ENCODE data around the gene AQP10. TPM values are rescaled to one million over a fixed set of nuclear protein-coding genes. Genes with fewer than 3 reads are reported as not detected.
"Not testable (repeated sequence)": the region's sequence is repeated elsewhere in the genome, so short reads cannot be mapped to it uniquely, and the experiment has no call there.

The AQP10 gene
- total RNA-seq, 1 donor from 2014 or later = 0.08 TPM

- ATAC-seq (ENCODE audit: poor library complexity) (no peak), DNase-seq (no peak)
- intact Hi-C loops (cut with DNase I) = no loop called here
Observed at GRCh38 chr1:154318386-154318785, 2.5 kb upstream of the AQP10 start.

DNA sequence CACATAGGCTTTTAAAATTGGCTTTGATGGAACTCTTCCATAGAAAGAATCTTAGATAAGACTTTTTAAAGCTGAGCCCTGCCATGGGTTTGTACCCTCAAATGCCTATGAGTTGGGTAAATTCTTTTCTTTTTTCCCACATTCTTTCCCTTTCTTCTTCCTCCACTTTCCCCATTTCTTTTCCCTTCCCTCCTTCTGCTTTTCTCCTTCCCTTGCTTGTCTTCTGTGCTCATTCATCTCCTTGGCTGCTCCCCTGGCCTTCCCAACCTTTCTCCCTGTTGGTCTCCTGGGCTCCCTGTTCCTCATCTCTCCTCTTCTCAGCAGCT lies 679 bp downstream of the AQP10 start:
- intact Hi-C loops (cut with DNase I) = loop anchor here (10.0 kb wide), 1 partner anchor 47 kb away; the partner anchor contains the start of gene HAX1
- DNase-seq; ATAC-seq (ENCODE audit: poor library complexity): not testable (repeated sequence)

DNA sequence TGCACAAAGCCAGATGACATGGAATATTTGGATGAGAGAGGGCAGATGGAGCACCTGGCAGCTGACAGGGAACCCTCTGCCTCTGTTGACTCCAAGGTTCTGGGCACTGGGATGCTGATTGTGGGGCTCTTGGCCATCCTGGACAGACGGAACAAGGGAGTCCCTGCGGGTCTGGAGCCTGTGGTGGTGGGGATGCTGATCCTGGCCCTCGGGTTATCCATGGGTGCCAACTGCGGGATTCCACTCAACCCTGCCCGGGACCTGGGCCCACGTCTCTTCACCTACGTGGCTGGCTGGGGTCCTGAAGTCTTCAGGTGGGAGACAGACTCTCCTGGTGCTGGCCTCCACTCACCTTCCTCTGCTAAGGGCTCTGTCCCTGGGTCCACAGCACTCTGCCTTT lies 2.6 kb downstream of the AQP10 start:
- intact Hi-C loops (cut with DNase I) = loop anchor here (10.0 kb wide), 1 partner anchor 49 kb away; the partner anchor contains the start of gene HAX1
- DNase-seq = no peak
- no peak for ATAC-seq (ENCODE audit: poor library complexity)

GRCh38 chr1:154324241-154324640 lies 3.3 kb downstream of the AQP10 start:
- intact Hi-C loops (cut with DNase I) = loop anchor here (10.0 kb wide), 1 partner anchor 49 kb away; the partner anchor contains the start of gene HAX1
- ATAC-seq (ENCODE audit: poor library complexity) = no peak
- DNase-seq = no peak

DNA sequence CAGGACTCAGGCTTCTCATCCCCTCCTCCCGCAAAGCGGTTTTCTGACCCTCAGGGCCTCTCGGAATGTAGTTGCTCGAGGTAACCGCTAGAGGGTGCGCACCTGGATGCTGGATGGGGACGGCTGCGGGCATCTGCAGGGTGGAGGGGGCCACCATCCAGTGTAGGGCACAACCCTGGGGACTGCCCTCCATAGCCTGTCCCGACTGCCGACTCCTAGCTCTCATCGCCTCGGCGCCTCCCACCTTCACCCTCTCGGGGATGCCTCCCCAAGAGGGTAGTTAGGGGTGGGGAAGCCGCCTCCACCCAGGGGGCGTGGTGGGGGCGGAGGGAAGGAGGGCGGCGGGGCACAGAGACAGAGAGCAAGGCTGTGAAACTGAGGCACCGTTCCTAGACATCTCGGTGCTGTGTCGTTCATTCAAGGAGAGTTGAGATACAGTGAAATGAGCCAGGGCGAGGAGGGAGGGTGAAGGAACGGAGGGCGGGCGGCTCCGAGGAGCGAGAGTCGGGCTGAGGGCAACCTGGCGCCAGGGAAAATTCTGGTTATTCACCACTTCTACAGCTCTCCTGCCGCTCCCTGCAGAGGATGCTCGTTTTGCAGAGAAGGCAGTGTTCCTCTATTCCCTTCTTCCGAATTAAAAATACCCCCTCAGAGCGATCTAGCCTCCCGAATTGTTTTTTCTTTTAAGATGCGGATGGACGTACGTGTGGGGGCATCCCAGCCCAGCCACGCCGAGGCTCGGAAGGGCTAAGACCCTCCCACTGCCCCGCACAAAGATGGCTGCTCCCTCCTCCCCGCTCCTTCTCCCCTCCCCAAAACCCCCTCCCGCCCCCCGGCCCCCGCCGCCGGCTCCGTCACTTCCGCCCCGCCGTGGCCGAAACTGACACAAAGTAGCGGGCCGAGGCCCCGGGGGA lies 4.0 kb downstream of the AQP10 start, which contains the start of gene ATP8B2:
ATP8B2 (plus strand) TSS at position 857 of the 914 bp plus-strand sequence. CDS start 2,617 bp downstream, outside the sequence.
- ATAC-seq (ENCODE audit: poor library complexity) (peak; percentile 68), DNase-seq (peak; percentile 76)
- intact Hi-C loops (cut with DNase I) = loop anchor here (10.0 kb wide), 1 partner anchor 50 kb away; the partner anchor contains the start of gene HAX1

GRCh38 chr1:154325583-154326545 lies 5.0 kb downstream of the AQP10 start:
- intact Hi-C loops (cut with DNase I) = loop anchor here (10.0 kb wide), 1 partner anchor 51 kb away; the partner anchor contains the start of gene HAX1
- peak; percentile 64 for ATAC-seq (ENCODE audit: poor library complexity)
- peak; percentile 71 for DNase-seq

DNA sequence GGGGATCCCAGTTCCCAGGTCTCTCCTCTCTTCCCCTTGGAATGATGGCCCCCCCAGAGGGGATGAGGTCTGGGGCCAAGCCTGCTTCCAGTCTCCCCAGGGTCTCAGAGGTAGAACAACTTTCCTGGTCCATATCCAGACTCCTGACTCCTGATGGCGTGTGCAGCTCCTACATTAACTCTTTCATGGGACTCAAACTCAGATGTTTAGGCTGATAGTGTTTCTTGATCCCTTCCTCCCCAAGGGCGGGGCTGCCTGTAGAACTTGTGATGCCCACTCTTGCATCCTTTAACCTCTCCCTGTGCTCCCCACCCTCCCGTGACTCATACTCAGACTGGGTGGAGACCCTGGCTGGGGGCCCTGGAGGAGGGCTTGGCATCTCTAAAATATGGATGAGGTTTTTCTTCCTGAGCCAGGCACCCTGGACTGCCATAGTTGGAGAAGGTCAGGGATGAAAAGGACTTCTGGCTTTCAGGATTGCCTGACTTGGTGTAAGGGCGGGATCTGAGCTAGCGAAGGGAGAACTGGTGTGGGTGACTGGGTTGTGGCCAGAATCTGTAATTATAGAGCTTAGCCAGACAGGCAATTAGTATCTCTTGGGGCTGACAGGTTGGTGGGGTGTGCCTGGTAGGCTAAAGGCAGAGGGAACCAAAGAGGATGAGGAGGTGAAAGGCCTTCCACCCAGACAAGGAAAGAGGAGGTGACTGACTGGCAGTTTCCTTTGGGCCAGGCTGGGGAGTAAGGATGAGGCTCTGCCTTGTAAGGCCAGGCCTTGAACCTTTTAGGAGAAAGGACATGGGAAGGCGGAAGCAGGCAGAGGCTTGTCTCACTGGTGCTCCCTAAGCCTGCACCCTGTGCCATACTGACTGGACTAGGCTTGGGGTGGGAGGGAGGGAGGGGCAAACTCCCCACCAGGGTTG lies 5.9 kb downstream of the AQP10 start:
- peak; percentile 61 for DNase-seq
- peak; percentile 2 for ATAC-seq (ENCODE audit: poor library complexity)
- intact Hi-C loops (cut with DNase I) = loop anchor here (10.0 kb wide), 1 partner anchor 52 kb away; the partner anchor contains the start of gene HAX1

- ATAC-seq (ENCODE audit: poor library complexity) = no peak
- DNase-seq = no peak
- intact Hi-C loops (cut with DNase I) = loop anchor here (10.0 kb wide), 1 partner anchor 53 kb away; the partner anchor contains the start of gene HAX1
Observed at GRCh38 chr1:154327466-154328317, 6.8 kb downstream of the AQP10 start.

DNA sequence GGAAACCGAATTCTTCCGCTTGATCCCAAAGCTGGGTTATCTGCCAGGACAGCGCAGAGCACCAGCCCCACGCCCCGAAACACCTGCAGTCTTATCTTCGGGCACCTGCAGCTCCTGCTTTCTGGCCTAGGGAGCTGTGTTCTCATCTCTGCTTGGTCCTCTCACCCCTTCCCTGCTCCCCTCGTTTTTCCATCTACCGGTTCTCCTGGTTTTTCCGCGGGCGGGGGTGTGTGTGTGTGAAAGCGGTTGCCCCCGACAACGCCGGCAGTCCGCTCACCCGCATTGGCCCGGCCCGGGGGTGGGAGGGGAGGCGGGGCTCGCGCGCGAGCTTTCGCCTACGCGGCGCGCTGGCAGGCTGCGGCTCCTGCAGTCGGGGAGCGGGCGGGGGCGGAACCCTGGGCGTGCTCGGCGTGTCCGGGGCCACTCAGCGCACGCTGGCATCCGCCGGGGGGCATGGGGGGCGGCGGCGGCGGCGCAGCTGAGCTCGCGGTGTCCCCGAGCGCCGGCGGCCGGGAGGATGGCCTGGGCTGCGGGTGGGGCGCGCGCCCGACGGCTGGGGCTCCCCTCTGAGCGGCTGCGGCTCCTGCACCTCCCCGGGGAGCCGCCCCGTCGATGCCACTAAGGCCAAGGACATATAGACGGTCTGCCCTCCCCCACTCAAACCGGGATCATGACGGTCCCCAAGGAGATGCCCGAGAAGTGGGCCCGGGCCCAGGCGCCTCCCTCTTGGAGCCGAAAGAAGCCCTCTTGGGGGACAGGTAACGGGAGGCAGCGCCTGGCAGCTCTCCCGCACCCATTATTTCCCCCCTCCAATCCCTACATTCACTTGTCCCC lies 7.6 kb downstream of the AQP10 start:
- peak; percentile 92 for DNase-seq
- intact Hi-C loops (cut with DNase I) = loop anchor here (10.0 kb wide), 1 partner anchor 54 kb away; the partner anchor contains the start of gene HAX1
- ATAC-seq (ENCODE audit: poor library complexity) = peak; percentile 82

DNA sequence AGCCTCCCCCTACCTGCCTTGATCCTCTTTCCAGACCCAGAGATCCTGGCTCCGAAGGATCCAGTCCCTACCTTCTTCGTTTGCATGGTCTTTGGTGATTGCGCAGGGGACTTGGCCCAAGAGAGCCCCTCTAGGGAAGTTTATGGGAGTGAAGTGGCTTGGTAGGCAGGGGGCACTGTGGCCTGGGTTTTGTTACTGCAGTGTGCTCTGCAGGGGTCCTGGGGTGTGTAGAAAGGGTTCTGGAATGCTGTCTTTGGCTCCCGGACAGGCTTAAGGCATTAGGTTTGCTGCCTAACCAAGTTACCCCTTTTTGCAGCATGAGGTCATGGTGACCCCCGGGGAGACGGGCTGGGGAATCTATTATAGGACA lies 8.2 kb downstream of the AQP10 start:
- DNase-seq = no peak
- no peak for ATAC-seq (ENCODE audit: poor library complexity)
- intact Hi-C loops (cut with DNase I) = loop anchor here (10.0 kb wide), 1 partner anchor 54 kb away; the partner anchor contains the start of gene HAX1

GRCh38 chr1:154329551-154330131 lies 8.7 kb downstream of the AQP10 start:
- ATAC-seq (ENCODE audit: poor library complexity) (no peak), DNase-seq (no peak)
- intact Hi-C loops (cut with DNase I) = loop anchor here (5.0 to 10.0 kb wide), 2 partner anchors 55 to 78 kb away; partner anchors contain the start of genes HAX1 and IL6R

DNA sequence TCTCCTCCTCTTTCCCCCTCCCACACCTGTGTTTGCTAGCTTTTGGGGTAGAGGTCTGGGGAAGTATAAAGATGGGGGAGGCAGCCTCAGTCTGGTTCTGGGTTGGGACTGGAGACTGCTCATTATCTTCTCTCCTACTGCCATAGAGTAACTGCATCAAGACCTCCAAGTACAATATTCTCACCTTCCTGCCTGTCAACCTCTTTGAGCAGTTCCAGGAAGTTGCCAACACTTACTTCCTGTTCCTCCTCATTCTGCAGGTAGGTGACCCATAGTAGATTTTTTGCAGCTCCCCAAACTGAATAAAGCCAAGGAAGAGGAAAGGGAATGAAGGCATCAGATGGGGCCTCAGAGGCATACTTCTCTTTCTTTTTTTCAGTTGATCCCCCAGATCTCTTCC lies 9.8 kb downstream of the AQP10 start:
- DNase-seq (no peak), ATAC-seq (ENCODE audit: poor library complexity) (no peak)
- intact Hi-C loops (cut with DNase I) = loop anchor here (5.0 kb wide), 1 partner anchor 77 kb away; the partner anchor contains the start of gene IL6R

DNA sequence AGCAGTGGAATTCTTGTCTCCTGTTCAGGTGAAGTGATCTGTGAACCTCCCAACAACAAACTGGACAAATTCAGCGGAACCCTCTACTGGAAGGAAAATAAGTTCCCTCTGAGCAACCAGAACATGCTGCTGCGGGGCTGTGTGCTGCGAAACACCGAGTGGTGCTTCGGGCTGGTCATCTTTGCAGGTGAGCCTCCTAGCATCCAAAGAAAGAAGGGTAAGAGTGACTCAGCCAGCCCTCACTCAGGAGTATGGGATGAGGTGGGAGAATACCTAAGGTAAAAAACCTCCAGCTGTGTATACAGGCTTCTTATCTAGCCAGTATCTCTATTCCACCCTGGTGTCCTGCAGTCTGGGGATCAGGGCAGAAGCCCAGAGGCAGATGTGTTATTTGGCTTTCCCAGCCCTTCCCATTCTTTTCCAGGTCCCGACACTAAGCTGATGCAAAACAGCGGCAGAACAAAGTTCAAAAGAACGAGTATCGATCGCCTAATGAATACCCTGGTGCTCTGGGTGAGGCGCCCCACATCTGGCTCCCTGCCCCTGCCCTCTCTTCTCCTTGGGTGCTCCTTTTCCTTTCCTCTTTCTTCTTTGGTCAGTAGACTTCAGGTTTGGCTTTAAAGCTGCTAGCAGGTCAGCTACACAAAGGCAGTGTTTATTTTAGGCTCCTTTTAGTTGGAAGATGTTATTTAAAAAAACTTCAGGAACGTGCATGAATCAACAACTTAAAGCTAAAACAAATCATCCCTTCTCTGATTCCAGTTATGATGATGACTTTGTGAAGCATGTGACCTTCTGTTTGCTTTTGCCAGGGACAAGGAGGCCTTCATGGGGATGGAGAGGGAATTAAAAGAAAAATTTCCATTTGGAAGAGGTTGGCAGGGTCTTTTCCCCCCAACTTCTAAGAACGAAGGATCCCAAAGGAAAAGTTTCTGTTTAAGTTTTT lies 13.5 kb downstream of the AQP10 start:
- intact Hi-C loops (cut with DNase I) = loop anchor here (5.0 kb wide), 1 partner anchor 73 kb away; the partner anchor contains the start of gene IL6R
- ATAC-seq (ENCODE audit: poor library complexity) = no peak
- DNase-seq = no peak

GRCh38 chr1:154335025-154335714 lies 14.3 kb downstream of the AQP10 start:
- ATAC-seq (ENCODE audit: poor library complexity) = peak; percentile 77
- DNase-seq = peak; percentile 91
- intact Hi-C loops (cut with DNase I) = no loop called here
